ENCODE data around the gene LETM1.

LETM1 gene

DNA sequence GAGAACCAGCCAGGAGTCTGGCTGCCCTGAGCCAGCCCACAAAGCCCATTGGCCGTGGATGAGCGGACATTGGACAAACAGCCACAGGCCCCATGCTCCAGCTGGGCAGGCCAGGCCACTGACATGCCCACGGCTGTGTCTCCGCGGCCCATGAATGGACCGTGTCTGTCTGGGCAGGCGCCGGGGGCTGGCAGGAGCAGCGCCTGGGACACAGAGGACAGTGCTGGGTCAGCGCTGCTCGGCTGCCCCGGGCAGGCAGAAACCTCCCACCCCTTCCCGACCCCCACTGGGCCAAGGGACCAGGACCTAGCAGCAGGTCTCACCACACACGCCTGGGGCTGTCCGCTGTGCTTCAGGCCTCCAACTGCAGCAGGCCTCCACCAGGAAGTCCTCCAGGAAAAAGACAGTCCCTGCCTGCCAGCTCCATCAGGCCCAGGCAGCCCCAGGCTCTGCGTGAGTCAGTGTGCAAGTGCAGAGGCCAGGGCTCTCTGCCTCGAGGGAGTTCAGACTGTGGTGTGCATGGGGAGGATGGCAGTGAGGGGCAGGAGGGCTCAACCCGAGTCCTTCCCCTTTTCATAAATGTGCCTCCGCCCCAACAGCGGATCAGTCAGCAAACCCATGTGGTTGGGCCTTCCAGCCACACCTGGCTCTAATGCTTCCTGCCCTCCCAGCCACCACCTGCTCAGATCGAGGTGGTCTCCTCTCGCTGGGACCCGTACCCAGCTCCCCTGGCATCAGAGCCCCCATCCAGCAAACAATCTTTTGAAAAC lies 80.0 kb downstream of the LETM1 start:
- DNase-seq: peak; percentile 26

DNA sequence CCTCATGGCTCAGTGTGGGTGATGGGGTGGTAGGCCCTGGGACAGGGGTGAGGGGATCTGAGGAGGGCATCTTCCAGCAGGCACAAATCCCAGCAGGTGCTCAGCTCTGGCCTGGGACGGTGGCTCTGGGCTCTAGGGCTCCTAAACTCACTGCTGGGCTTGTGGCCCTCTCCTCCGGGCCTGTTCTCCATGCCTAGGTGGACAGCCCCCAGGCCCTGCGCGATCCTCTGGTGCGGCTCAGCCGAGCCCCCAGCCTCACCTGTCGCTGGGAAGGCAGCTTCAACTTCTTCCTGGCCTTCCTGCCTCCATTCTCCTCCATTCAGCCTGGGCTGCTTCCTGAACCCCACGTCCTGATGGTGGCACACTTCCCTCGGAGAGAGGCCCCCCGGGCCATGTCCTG lies 82.2 kb downstream of the LETM1 start:
- DNase-seq: no peak

DNA sequence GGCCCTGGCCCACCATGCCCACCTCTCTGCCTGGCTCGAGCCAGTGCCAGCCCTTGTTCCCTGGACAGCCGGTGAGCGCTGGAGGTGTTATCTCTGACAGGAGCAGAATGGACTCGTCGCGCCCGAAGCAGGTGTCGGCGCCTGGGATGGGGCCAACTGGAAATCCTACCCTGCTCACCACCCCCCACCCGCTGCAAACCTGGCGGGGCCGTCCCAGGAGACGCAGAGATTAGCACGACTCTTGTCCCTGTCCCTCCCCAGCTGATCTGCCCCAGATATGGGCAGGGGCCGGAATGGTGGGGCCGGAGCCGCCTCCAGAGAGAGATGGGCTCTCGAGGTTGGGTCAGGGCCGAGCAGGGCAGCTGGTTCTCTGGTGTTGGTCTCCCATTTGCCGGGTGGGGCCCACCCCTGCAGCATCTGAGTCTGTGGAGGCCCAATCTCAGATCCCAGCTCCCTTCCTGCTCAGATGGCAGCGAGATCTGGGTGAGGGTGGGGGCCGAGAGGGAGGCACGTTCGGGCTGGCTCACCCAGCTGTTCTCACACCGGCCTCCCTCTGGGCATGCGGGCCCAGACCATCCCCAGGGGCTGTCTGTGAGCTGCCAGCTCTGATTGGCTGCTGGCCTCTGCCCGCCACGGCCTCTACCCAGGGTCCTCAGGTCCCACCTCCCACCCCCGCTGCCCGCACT lies 83.0 kb downstream of the LETM1 start:
- no peak for DNase-seq

DNA sequence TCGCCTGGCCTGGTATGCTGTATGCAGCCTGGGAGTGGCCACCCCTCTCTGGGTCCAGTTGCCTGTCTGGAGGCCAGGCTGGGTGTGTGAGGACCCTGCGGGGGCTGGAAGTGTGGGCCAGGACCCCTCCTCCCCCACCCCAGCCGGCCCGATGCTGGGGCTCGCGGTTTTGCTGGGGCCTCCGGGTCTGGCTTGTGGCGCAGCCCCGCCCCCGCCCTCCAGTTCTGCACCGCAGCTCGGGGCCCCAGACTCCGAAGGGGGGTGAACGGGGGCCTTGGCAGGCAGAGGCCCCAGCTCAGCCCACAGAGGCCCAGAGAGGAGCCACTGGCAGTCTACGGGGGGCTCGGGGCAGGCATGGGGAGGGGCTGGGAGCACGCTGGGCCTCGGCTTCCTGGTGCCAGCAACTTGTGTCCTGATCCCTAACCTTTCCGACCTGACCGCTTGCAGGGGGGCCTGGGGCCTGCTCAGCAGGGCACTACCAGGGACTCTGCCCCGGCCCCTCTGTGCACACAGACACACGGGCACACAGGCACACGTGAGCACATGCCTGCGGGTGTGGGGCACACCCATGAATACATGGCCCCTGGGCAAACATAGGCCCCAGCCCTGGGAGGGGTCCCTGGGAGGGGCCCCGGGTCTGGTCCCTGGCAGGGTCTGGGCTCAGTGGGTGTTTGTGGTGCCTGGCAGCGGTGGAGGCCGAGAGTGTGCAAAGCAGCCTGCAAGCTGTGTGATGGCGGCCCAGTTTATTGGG lies 84.2 kb downstream of the LETM1 start:
- DNase-seq: no peak

DNA sequence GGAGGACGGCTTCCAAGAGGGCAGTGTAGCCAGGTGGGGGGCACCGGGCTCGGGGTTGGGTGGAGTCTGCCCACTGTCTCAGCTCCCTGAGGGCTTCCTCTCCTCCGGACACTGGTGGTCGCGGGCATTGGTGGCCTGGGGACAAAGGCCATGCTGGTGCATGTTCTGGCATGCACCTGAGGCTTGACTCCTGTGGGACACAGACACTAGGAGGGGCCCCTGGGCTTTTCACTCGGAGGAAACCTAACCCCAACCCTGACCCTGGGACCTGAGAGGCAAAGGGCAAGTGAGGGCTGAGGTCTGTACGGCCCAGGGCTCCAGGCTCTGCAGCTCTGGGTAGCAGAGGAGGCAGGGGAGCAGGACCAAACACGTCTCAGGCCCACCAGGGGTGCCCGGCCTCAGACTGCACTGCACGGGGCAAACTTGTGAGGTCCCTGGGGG lies 85.1 kb downstream of the LETM1 start:
- no peak for DNase-seq

DNA sequence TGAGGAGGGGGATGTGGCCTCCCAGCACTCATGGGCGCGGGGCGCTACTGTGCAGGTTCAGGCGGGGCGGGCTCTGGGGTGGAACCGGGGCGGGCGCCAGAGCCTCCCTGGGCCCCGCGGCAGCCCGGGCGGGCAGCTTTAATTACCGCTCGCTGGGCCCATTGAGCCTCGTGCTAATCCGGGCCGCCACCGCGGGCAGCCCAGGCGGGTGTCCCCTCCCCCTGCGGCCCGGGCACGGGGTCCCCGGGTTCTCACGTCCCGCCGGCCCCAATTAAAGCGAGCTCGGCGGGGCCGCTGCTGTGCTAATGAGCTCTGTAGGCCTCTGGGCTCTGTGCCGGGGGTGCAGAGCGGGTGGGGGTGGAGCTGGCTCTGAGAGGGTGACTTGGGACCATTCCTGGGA lies 85.7 kb downstream of the LETM1 start:
- DNase-seq: no peak

DNA sequence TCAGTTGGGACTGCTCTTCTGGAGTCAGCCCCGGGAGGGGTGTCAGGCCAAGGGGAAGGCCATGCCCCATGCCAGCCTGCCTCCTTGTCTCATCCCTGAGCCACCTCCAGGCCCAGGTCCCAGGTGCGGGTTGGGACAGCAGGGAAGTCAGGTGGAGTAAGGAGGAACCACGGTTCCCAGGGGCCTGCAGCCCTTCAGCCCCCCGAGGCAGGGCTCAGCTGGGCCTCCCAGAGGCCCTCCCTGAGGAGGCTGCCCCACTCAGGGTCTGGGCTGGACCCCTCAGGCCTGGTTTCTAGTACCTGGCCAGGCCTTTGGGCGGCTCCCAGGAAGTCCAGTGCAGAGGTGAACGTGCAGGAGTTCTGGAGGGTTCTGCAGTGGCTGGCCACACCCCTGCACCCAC lies 86.3 kb downstream of the LETM1 start:
- DNase-seq: no peak

DNA sequence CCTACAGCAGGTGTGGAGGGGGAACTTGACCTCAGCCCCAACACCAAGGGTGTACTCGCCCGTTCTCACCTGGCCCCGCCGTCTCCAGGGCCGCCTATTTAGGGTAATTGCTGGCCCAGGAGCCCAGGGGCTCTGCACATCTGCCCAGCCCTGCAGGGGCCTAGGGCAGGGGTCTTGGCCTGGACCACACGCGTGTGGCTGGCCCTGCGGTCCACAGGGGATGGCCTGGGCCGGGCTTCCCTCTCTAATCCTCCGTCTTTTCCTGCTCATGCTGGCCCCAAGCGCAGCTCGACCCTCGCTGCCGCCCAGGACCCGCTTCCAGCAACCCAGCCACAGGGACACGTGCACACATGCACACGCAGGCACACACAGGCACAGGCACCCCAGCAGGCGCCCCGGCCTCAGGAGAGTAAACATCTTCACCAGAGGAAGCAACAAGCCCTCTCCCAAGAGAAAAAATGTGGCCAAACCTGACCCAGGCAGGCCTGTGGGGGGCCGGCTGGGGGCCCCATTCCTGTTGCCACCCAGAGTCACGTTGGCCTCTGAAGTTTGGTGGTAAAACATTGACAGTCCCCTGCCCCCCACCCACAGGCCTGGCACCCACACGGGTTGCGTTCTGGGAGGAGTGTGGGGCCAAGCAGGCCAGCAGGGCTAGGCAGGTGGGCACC lies 87.5 kb downstream of the LETM1 start:
- no peak for DNase-seq

DNA sequence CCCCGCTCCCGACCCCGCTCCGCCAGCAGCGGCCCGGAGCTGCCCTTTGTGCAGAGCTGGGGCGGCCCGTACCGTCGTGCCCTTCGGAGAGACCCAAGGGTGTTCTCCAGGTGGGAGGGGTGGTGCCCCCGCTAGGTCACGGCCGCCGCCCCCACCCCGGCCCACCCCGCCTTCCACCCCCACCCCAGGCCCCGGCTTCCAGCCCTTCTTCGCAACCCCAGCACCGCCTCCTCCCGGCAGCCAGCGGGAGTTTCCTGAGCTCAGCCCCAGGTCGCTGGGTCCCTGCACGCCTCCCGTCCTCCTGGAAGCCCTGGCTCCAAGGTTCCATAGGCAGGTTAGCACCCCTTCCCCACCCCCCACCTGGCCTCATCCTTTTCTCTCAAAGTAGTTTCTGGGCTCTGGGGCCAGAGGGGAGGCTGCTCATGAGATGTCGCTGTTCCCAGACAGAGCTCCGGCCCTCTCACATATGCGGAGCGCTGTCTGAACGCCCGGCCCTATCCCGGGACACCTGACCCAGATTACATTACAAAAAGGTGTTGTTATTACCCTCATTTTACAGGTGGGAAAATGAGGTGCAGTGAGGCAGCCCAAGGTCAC lies 88.1 kb downstream of the LETM1 start:
- peak; percentile 40 for DNase-seq

DNA sequence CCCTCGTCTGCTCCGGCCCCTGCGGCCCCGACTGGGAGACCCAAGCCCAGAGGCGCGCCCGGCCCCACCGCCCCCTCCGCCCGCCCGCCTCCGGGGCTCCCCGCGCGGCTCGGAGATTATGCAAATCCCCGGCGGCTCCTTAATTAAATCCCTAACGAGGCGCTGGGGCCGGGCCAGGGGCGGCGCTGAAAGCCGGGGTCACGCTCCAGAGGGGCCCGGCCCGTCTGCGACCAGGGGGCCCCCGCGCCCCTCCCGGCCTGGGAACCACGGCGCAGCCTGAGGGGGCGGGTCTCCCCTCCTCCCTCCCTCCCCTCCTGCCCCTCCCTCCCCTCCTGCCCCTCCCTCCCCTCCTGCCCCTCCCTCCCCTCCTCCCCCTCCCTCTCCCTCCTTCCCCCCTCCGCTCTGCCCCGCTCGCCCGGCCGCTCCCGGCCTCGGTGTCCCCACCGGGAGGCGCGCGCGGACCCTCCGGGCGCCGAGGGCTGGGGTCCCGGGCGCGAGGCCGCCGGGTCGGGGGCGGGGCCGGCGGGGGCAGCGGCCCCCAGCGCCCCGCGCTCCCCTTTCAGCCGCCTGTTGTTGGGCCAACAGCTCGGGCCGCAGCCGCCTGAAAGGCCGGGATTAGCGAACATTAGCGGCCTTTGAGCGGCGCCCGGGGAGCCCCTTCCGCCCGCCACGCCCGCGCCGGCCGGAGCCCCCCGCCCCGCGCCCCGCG lies 88.7 kb downstream of the LETM1 start:
- no peak for DNase-seq

DNA sequence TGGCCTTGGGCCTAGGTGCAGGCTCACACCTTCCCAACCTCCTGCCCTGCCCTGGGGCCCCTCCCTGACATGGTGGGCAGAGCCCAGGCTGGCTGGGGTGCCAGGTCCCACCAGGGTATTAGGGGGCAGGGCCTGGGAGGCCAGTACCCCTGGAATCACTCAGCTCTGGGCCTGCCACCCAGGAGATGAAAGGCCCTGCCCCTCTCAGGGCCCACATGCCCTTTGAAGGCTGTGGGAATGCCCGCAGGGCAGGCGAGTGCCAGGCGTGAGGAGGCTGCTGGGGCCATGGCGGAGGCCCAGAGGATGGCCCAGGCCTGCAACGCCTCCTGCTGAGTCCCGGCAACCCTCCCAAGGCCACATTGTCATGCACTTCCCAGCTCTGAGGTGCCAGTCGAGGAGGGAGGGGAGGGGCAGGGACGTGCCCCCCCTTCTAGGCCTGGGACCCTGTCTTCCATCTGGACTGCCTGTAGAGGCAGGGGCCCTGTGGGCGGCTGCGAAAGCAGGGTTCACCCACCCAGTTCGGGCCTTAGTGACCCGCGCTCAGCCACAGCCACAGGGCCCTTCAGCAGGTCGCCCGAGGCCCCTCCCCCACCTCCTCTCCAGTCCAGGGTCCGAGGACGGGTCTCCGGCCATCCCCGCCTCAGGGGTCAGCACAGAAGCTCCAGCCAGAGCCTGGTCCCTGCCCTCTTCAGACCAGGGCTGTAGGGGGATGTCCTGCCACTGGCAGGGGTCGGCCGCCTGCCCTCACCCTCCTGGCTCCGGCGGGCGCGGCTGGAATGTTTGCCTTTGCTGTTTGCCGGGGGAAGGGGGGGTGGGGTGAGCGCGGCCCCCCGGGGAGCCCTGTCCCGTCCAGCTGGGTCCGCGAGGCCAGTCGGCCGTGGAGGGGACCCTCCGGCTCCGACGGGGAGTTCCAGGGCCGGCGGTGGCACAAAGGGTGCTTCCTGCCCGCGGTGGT lies 89.6 kb downstream of the LETM1 start:
- no peak for DNase-seq

DNA sequence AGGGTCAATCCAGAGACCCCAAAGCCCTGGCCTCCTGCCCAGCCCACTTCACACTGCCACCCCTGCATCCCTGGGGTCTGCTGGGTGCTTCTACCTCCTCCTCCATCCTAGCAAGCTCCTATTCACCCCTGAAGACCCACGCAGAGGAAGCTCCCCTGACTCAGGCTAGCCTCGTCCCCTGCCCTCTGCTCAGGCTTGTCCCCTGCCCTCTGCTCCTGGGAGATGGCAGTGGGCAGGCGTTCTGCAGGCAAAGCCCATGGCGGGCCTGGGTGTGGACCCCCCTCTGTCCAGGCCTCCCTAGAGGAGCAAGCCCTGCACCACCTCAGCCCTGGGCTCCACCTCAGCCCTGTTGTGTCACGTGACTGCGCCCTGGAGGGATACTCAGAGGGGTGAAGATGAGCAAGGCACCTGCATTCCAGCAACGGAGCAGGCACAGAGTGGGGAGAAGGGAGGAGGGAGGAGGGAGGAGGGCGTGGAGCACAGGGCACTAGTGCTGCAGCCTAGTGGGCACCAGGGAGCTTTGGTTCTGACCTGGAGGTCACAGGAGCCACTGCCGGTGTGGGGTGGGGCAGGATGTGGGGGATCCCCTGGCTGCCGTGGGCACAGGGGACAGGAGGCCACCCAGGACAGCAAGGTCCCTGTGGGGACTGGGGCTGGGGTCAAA lies 90.4 kb downstream of the LETM1 start:
- DNase-seq: no peak

DNA sequence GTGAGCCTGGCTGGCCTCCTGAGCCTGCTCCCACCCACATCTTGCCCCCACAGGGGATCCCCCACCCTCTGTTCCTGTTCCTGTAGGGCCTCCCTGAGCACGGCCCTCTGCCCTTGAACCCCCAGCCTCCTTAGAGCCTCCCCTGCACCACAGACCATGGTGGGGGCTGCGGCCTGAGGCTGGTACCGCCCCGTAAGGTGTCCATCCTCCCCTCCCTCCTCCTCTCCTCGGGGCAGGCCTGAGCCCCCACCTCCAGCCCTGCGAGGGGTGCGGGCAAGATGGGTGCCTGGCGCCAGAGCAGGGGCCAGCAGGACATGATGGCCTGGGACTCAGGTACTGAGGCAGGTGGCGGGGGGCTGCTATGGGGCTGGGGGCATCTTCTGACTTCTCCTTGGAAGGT lies 91.3 kb downstream of the LETM1 start:
- no peak for DNase-seq

DNA sequence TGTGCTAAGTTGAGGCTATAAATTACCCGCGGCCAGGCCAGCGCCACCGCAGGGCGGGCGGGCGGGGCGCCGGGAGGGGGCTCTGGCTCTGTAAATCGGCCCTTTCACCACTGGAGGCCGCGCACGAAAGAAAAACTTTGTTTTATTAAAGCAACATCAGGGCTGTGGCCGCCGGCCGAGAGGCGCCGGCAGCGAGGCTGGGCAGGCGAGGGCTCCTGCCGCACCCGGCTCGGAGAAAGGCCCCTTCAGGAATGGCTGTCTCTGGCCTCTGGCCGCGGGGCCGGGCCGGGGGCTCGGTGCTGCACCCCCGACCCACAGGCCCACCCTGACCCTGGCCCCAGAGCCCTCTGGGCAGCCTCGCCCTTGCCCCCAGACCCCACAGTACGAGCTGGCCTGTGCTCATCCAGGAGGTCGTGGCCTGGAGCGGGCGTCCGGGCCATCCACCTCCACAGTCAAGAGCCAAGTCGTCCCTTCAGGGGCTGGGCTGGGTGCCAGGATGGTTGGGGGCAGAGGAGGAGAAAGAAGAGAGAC lies 92.3 kb downstream of the LETM1 start:
- peak; percentile 59 for DNase-seq

DNA sequence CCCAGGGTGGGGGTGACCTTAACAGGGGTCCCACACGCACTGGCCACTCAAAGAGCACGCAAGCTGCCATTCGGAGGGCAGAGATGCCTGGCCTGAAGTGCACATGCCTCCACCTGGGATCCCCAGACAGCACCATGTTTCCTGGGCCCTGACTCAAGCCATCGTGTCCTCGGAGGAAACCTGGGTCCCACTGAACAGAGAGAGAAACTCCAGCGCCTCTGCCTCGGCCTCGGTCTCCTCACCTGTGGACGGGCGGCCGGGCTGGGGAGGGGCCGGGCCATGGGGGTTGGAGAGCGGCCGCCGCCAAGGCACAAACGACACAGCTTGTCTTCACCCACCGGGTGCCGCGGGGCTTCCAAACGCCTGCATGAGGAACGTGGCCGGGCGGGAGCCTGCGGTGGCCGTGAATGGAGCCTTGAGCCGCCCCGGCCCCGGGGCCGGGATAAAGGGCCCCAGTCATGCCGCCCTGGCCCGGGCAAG lies 92.8 kb downstream of the LETM1 start:
- DNase-seq: no peak

DNA sequence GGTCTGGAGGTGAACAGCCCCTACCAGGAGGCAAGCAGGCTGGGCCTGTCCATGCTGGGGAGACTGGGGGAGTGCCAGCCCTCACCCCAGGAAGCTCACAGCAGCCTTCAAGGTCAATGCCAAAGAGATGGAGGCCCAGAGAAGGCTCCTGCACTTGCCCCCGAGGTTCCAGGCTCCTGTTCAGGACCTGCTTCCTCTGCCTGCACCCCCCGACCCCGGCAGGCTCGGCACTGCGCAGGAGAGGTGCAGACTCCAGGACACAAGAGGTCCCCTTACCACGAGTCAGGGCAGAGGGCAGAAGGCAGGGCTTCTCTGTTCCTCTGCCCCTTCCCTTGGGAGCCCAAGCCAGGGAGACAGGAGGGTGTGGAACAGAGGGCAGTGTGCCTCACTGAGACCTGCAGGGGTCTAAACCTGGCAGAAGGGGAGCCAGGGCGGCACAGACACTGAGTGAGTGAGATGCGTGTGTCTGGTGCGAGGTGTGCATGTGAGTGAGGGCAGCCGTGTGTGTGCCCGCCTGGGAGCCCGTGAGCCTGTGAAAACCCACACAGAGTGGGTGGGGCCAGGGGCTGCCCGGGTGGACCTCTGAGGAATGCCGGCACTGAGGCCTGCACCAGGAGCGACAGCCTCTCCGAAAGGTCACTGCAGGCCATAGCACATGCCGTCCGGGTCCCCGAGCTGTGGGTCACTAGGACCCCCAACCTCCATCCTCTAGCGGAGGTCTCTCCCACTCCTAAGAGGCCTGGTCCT lies 93.5 kb downstream of the LETM1 start:
- DNase-seq: no peak
